Right renal cortex interstitium (tissue), 3 donors: ENCODE results near the gene METTL2B. TPM values are rescaled to one million over a fixed set of nuclear protein-coding genes. Genes with fewer than 3 reads are reported as not detected.
"Not testable (repeated sequence)": the region's sequence is repeated elsewhere in the genome, so short reads cannot be mapped to it uniquely, and the experiment has no call there.

ENCODE experiments used
- DNase-seq, 3 donors: peaks; one replicate each; pipeline ENCODE4 v3.0.0-alpha.2; 2013; ENCODE audit warnings: low read depth in 3 of 3, low spot score in 2 of 3
- polyA plus RNA-seq, 3 donors: library from polyadenylated mRNA; unstranded; fragments of 120-200 nt; gene quantifications; one replicate each; pipeline ENCODE4 v1.2.1, GENCODE V29; 2013; ENCODE audit not compliant: insufficient read length in 3 of 3

The METTL2B gene
- polyA plus RNA-seq, 3 donors, result 24.7 to 27.7 (median 26.7) TPM

DNA sequence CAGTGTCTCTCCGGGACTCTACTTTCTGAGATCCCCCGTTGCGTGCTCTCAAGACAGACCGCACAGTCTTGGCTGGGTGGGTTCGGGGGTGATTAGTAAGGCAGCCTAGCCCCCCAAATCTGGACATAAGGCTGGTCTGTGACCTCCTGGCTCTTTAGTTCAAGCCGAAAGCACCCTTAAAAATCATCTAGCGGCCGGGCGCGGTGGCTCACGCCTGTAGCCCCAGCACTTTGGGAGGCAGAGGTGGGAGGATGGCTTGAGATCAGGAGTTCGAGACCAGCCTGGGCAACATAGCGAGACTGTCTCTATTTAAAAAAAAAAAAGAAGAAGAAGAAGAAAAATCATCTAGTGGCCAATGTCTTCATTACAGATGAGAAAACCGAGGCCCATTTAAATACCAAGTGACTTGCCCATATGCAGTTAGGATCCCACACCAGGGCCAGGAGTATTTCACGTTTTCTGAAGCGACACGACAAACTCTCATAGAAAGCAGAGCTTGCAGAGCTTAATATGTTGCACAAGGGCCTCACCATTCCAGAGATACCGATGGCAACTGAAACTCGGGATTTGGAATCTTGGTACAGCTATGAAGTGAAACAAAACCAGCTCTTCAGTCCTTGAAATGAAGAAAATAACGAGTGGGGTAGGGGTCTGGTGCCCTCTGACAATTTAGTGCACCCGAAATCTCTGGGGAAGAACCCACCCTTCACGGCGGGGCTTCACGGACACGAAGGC lies 21.6 kb upstream of the METTL2B start:
- DNase-seq, result no peak

DNA sequence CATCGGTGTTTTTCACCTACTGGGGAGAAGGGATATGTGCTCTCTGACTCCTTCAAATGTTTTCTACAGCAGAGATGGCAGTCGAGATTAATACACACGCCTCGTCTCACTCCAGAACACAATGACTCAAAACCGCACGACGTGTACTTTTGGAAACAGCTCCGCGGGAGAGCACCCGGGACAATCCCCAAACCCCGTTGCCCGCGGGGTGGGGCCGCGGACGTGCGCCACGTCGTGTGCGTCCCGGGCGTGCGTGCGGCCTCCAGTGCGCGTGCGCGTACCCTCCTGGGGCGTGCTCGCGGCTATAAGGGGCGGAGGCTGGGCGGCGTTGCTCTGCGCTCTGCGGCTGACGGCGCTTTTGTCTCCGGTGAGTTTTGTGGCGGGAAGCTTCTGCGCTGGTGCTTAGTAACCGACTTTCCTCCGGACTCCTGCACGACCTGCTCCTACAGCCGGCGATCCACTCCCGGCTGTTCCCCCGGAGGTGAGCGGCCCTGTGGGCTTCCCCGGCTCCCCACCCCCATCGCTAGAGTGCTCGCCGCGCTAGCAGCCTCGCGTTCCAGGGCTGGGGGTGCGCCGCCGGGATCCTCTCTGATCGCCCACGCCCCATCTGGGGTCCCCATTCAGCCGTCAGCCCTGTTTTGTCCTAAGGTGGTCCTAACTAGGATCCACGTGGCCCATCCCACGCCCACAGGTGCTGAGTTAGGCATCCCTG lies 20.8 kb upstream of the METTL2B start, which contains the start of gene HILPDA:
TSS of gene HILPDA (plus strand) at position 336 of the 712 bp plus-strand sequence. CDS start 1,391 bp downstream, outside the sequence.
- DNase-seq, result peak in 2 of 3 donors; percentile 74 to 77

DNA sequence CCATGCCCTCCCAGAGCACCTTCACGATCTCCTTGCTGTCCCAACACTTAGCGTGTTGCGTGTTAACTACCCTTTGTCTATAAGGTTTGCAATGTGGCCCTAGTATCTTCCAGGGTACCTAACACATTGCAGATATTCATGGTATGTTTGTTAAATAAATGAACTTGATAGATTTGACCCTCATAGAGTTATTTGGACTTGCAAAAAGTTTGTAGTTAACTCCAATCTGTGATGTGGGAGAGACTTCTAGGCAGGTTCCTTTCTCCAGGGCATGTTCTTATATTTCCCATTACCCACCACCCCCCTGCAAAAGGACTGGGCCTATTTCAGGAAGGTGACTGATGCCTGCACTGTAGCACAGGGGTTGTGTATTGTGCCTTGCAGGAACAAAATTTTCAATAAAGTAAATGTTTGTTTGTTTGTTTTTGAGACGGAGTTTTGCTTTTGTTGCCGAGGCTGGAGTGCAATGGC lies 20.3 kb upstream of the METTL2B start:
- no peak for DNase-seq

DNA sequence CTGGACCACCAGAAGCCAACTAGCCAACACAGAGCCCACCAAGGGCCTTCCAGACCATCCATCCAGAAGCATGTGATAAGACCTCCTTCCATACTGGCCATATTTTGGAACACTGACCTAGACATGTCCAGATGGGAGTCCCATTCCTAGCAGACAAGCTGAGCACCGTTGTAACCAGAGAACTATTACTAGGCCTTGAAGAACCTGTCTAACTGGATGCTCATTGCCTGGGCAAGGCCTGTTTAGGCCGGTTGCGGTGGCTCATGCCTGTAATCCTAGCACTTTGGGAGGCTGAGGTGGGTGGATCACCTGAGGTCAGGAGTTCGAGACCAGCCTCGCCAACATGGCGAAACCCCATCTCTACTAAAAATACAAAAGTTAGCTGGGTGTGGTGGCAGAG lies 19.2 kb upstream of the METTL2B start:
- DNase-seq, result not testable (repeated sequence)

DNA sequence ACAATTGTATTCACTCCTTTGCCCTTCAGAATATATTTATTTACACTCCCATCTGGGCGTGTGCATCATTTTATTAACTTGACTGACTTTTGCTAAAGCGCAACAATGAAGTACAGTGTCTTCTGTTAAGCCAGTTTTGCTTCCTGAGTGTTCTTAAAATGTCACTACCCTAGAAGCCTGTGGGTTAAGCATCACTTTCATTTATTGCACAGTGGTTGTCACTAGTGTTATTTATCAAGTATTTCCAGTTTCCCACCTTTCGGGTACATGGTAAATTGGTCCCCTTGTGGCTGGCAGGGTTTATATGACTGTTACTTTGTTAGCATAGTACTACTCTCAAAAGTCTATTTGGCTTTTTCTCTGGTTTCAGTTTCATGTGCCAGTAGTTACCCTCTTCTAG lies 17.6 kb upstream of the METTL2B start:
- DNase-seq, result no peak

DNA sequence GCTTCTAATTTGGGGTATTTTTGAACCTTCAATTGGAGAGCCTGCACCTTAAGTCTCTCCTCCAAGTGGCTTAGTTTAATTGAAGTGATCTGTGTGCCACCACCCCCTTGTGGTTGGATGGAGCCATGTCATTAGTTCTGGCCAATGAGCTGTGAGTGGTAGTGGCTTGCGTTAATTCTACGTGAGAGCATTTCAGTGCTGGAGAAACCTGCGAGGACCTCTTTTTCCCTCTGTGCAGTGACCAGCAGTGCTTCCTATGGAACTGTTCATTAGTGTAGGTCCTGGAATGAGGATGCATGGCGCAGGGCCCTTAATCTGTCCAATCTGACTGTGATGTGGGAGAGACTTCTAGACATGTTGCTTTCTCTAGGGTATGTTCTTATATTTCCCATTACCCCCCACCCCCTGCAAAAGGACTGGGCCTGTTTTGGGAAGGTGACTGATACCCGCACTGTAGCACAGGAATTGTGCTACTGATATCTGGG lies 17.1 kb upstream of the METTL2B start:
- no peak for DNase-seq

DNA sequence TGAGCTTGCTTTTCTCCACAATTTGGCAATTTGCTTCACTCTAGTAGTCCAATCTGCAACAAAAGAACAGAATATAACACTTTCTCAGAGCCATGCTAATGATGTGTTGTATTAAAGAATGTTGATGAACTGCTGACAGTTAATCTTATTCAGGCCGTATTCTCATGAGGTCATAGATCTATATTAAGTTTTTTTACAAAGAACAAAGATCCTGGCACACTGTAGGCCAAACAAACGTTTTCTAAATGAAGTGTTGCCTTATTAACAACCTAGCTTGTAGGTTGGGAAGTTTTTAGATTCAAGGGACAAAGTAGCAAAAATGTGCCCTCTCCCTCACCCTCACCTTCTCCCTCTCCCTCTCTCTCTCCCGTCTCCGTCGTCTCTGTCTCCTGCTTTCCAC lies 14.1 kb upstream of the METTL2B start:
- DNase-seq, result no peak

DNA sequence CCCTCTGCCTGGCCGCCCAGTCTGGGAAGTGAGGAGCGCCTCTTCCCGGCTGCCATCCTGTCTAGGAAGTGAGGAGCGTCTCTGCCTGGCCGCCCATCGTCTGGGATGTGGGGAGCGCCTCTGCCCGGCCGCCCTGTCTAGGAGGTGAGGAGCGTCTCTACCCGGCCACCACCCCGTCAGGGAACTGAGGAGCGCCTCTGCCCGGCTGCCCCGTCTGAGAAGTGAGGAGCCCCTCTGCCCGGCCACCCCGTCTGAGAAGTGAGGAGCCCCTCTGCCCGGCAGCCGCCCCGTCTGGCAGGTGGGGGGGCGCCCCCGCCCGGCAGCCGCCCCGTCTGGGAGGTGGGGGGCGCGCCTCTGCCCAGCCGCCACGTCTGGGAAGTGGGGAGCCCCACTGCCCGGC lies 13.2 kb upstream of the METTL2B start:
- DNase-seq, result not testable (repeated sequence)

DNA sequence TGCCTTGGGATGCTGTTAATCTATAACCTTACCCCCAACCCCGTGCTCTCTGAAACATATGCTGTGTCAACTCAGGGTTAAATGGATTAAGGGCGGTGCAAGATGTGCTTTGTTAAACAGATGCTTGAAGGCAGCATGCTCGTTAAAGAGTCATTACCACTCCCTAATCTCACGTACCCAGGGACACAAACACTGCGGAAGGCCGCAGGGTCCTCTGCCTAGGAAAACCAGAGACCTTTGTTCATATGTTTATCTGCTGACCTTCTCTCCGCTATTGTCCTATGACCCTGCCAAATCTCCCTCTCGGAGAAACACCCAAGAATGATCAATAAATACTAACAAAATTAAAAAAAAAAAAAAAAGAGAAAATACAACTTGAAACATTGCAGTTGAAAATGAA lies 12.6 kb upstream of the METTL2B start:
- DNase-seq, result not testable (repeated sequence)

DNA sequence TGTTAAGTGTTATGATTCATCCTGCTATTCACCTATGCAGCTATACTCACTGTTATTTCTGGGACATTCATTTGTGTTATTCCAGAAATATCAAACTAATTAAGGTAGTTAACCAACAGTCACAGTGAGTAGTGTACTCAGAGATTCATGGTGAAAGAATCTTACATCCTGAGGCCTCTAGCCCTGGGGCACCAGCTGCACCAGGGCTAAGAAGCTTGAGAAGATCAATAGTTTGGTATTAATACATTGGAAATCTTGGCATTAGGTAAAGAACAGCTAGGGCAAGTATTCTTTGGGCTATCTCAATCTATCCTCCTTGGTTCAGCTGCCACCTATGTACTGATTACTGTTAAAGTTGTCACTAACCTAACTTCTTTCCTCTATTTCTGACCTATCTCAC lies 9.7 kb upstream of the METTL2B start:
- DNase-seq, result not testable (repeated sequence)

DNA sequence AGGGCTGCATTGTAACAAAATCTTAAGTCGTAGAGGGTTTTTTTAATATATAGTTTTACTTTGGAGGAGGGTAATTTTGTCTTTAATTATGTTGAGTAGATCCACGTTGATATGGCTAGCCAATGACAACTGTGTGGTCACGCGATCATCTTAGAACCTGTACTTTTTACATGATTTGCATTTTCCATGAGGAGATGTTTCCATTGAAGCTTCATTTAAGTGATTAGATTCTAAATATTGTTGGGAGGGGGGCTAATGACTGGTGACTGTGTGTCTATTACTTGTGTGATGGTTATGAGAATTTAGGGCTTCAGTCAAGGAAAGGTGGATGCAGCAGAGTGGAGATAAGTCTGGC lies 765 bp downstream of the METTL2B start:
- DNase-seq, result not testable (repeated sequence)

DNA sequence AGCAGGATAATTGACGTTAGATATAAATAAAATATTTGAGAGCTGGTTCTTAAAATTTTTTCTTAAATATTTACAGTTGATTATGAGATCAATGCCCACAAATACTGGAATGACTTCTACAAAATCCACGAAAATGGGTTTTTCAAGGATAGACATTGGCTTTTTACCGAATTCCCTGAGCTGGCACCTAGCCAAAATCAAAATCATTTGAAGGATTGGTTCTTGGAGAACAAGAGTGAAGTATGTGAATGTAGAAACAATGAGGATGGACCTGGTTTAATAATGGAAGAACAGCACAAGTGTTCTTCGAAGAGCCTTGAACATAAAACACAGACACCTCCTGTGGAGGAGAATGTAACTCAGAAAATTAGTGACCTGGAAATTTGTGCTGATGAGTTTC lies 2.5 kb downstream of the METTL2B start:
- not testable (repeated sequence) for DNase-seq

DNA sequence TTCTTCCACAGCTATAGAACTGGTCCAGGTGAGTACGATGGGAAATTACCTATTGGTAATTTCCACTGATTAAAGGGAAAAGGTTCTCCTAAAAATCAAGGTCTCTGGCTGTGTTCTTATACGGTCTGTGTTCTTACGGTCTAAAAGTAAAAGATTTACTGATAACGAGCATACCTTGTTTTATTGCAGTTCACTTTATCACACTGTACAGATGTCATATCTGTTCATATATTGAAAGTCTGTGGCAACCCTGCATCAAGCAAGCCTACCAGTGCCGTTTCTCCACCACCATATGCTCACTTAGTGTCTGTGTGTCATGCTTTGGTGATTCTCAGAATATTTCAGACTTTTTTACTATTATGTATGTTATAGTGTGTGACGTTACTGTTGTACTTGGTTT lies 11.6 kb downstream of the METTL2B start:
- not testable (repeated sequence) for DNase-seq

DNA sequence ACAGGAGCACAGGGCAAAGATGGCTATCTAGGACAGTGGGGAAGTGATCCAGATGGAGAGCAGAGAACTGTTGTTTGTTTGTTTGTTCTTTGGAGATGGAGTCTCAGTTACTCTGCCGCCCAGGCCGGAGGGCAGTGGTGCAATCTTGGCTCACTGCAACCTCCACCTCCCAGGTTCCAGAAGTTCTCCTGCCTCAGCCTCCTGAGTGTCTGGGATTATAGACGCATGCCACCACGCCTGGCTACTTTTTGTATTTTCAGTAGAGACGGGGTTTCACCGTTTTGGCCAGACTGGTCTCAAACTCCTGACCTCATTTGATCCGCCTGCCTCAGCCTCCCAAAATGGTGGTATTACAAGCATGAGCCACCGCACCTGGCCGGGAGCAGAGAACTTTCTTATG lies 20.9 kb downstream of the METTL2B start:
- no peak for DNase-seq

DNA sequence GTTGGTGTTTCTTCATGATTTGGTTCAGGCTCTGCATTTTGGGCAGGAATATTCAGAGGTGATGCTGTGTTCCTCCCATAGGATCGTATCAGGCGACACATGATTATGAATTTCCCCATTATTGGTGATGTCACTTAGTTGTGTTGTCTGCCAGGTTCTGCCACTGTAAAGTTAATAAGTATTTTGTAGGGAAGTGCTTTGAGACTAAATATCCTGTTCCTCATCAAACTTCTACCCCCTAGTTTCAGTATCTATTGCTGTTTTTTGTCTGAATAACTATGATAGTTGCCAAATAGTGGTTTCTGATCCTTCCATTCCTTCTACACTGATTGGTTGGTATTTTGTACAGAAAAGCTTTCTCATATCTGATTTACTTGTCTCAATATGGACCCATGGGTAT lies 28.9 kb downstream of the METTL2B start:
- DNase-seq, result not testable (repeated sequence)

DNA sequence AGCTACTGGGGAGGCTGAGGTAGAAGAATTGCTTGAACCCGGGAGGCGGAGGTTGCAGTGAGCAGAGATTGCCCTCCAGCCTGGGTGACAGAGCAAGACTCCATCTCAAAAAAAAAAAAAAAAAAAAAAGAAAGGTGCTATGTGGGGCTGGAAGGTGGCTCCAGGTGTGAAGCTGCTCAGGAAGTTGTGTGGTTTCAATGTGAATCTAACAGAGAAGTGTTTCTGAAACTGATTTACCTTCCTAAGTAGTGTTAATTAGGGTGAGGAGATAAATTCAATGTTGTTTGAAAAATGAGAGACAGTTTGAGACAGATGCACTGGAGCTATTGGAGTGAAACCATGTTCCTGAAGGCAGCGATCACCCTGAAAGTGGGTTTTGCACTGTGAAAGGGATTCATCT lies 30.3 kb downstream of the METTL2B start:
- DNase-seq, result not testable (repeated sequence)

DNA sequence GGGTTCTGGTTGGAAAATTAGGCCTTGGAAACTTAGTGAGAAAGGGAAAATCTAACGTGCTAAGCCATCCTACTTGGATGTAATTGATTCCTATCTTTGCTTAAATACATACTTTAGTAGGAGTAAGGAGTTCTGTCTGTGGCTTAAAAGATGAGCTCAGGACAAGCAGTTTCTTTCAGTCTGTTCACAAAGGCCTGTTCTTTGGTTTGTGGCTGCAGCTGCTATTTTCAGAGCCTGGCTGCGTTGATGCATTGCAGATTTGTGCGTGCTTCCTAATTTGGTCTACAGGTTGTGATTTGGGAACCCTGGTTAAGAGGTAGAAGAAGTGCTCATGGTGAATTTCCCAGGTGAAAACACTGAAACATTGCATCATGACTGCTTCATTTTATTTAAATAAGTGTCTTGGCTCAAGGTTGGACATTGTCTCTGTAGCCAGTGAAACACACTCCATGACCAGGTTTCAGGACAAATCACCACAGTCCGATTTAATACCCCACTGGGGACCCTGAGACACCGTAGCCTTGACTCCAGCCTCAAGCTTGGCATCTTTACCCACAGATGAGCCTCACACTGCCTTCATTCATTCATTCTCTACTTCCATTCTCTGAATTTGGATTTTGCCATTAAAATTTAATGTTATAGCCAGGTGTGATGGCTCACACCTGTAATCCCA lies 30.9 kb downstream of the METTL2B start:
- DNase-seq, result not testable (repeated sequence)

DNA sequence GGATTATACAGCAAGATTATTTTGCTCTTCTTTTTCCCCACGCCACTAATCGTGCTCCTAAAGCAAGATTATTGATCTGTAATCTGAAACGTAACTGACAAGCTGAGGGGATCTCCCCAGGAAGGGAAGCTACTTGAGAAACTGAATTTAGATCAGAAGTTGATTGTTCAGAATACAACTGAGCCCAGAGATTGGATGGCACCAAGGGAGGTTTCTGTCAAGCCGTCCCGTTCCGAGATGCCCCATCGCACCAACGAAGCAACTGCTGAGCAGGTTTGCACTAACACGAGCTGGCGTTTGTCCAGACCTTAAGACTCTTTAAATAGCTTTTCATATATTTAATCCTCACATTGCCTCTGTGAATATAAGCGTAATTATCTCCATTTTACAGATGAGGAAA lies 35.1 kb downstream of the METTL2B start:
- not testable (repeated sequence) for DNase-seq

DNA sequence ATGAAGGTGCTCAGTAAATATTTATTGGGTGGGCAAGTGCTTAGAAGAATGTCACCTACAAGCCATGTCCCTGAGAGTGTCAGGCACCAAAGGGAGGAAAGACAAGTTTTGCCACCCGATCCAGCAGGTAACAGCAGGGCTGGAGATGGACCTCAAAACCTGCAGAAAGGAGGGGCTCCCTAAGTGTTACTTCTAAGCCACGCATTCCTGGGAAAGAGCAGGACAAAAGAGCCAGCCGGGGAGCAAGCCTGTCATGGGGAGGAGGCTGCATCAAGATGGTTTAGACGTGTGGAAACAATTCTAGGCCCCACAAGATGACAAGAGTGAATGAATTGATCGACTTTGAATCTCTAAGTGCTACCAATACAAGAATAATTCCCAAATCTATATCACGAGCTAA lies 38.7 kb downstream of the METTL2B start:
- DNase-seq, result not testable (repeated sequence)

DNA sequence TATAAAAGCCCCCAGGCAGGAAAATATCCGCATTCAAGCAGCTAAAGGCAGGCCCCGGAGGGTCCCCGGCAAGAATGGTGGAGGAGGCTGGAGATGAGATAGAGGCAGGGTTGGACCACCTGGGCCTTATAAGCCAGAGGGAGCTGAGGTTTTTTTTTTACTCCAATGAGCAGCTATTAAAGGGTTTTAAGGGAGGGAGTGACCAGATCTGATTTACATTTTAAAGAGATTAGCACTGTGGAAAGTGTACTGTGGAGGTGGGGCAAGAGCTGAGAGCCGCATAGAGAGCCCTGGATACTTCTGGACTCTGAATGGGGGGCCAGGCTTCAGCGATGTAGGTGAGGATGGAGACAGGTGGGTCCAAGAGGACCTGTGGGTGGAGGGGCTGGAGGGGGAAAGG lies 40.5 kb downstream of the METTL2B start:
- not testable (repeated sequence) for DNase-seq

DNA sequence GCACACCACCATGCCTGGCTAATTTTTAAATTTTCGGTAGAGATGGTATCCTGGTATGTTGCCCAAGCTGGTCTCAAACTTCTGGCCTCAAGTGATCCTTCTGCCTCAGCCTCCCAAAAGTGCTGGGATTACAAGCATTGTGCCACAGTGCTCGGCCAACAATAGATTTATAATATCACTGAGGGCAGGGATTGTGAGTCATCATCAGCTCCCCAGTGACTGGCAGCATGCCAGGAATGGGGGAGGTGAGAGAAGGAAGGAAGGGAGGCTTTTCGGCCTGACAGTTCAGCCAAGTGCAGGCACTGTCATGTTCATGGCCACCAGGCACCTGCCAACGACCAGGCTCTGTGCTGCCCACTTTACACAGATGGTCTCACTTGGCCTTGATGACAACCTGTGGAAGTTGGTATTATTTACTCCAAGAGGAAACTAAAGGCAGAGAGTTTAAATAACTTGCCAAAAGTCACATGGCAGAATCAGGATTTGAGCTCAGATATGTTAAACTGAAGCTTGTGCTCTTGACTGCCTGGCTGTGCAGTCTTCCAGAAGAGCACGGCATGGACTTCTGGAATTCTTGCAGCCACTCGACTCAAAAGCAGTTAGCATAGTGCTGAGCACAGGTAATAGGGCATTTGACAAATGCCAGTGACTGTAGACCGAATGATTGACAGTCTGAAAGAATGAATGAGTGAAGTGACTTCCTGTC lies 46.8 kb downstream of the METTL2B start:
- DNase-seq, result not testable (repeated sequence)
